ENCODE data around the gene CCN5. TPM values are rescaled to one million over a fixed set of nuclear protein-coding genes. Genes with fewer than 3 reads are reported as not detected.

The CCN5 gene
- total and polyA plus RNA-seq, 2 experiments from 2014 or later = 0.20 TPM; not detected in 1

DNA sequence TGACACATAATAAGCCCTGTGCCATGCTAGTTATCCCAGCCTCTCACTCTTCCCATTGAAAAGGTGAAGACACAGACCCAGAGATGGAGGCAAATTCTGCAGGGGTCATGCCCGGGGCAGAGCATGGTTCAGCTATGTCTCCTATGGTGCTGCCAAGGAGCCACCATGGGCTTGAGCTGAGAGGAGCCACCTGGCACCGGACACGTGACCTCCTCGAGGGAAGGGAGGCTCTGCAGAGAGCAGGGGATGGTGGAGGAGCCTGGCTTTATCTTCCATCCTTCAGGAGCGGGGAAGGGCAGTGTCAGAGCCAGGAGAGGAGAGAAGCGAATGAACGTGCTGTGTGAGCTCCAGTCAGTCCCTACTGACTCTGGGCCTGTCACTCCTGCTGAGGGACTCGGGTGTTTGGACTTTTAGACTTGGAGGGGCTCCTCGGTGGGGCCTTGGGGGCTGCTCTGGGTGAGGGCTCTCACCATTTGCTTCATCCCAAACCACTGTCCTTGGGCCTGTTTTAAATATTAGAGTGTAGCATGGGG is 11.1 kb upstream of the CCN5 start:
- no peak overlapping the region for H3K27ac ChIP-seq
- no peaks in the 10 kb centered on the region for H3K27me3 ChIP-seq
- peaks cover 9% of the 10 kb centered on the region for H3K4me1 ChIP-seq (ENCODE audit: low read depth)
- H3K9me3 ChIP-seq (ENCODE audit: low read depth) = no peaks in the 10 kb centered on the region
- no peaks in the 10 kb centered on the region for H3K36me3 ChIP-seq
- TF ChIP-seq, protein P1, sequence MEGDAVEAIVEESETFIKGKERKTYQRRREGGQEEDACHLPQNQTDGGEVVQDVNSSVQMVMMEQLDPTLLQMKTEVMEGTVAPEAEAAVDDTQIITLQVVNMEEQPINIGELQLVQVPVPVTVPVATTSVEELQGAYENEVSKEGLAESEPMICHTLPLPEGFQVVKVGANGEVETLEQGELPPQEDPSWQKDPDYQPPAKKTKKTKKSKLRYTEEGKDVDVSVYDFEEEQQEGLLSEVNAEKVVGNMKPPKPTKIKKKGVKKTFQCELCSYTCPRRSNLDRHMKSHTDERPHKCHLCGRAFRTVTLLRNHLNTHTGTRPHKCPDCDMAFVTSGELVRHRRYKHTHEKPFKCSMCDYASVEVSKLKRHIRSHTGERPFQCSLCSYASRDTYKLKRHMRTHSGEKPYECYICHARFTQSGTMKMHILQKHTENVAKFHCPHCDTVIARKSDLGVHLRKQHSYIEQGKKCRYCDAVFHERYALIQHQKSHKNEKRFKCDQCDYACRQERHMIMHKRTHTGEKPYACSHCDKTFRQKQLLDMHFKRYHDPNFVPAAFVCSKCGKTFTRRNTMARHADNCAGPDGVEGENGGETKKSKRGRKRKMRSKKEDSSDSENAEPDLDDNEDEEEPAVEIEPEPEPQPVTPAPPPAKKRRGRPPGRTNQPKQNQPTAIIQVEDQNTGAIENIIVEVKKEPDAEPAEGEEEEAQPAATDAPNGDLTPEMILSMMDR (IDR thresholded peaks at IDR 0.05; ENCODE audit: low read depth, low read length) = no peak
- no peak for DNase-seq (ENCODE audit: low read depth in 1 of 2, low spot score in 1 of 2)
- no peak overlapping the region for H3K4me3 ChIP-seq

DNA sequence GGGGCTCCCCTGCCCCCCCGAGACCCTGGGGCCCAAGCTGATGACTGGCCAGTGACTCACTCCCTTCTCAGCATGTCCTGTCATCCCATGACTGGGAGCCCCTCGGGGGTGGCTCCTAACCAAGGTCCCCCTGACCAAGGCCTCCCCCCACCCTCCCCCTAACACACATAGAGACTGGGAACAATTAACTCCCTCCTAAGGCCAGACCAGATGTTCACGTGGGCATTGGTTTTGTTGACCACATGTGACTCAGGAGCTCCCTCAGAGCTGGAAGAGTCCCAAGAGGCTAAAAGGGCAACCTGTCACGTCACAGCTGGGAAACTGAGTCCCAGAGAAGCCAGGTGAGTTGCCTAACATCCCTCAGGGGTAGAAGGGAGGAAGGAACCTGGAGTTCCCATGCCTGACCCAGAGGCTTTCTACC is 10.6 kb upstream of the CCN5 start:
- TF ChIP-seq, protein P1 (IDR thresholded peaks at IDR 0.05; ENCODE audit: low read depth, low read length) = no peak
- DNase-seq (ENCODE audit: low read depth in 1 of 2, low spot score in 1 of 2) = peak in 1 of 2 donors; percentile 58
- no peak overlapping the region for H3K4me3 ChIP-seq
- H3K27me3 ChIP-seq = no peaks in the 10 kb centered on the region
- H3K27ac ChIP-seq = no peak overlapping the region
- H3K9me3 ChIP-seq (ENCODE audit: low read depth) = no peaks in the 10 kb centered on the region
- H3K36me3 ChIP-seq = no peaks in the 10 kb centered on the region
- H3K4me1 ChIP-seq (ENCODE audit: low read depth) = peaks cover 9% of the 10 kb centered on the region

DNA sequence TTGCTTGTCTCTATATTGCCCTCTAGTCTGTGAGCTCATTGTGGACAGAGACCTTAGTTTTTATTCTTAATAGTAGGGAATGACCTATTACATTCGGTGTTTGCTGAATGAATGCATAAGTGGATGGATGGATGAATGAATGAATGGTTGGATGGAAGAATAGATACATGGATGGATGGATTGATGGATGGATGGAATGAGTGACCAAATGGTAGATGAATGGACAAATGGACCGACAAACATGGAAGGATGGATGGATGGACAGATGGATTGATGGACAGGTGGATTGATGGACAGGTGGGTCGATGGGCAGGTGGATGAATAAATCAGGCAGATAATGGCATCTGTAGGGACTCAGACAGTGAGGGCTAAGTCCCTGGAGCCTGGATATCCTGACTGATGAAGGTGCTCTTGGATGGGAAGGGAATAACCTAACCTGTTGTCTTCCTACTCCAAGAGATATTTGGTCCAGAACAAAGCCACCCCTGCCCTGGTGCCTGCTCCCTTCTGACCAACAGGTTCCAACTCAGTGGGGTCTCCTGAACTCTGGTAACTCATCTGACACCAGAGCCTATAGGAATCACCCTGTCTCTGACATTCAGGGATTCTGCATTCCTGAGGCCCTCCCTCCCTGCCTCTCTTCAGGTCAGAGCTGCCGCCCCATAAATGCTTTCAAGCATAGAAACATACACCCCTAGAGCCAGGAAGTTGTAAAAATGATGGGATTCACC is 9.6 kb upstream of the CCN5 start:
- Histone ChIP-seq H3K4me3 (no peak overlapping the region), H3K36me3 (no peaks in the 10 kb centered on the region), H3K27ac (no peak overlapping the region), H3K9me3 (ENCODE audit: low read depth) (no peaks in the 10 kb centered on the region), H3K27me3 (no peaks in the 10 kb centered on the region), H3K4me1 (ENCODE audit: low read depth) (peaks cover 9% of the 10 kb centered on the region)
- TF ChIP-seq, protein P1 (IDR thresholded peaks at IDR 0.05; ENCODE audit: low read depth, low read length) = no peak
- DNase-seq (ENCODE audit: low read depth in 1 of 2, low spot score in 1 of 2) = no peak

DNA sequence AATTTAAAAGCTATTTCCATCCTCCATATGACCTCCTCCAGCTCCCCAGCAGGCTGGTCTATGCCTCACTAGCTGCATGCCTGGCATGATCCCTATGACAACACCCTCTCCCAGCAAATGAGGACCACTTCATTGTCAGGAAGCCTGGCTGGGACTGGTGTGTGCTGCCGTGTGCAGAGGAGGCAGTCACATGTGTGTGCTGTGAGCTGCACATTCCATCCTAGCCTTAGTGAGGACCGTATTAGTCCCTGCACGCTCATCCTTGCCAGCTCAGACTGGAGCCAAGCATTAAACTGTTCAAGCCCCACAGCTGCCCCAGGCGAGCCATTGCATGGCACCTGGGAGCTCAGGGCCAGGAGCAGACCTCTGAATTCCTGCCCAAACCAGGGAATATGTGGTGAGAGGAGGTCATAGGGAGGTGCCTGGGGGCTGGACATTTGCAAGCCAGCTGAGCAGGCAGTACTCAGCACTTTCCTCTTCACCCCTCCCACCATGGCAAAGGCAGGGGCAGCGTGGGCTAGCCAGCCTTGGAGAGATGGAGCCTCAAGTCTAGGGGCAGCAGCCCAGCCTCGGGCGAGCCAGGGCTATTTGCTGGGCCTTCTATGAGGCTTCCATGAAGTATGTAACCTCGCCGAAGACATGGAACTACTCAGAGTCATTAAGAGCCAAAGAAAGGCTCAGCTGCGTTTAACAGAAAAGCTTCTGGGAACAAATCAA is 8.7 kb upstream of the CCN5 start:
- Histone ChIP-seq H3K27me3 (no peaks in the 10 kb centered on the region), H3K36me3 (no peaks in the 10 kb centered on the region), H3K4me1 (ENCODE audit: low read depth) (peaks cover 4% of the 10 kb centered on the region), H3K9me3 (ENCODE audit: low read depth) (no peaks in the 10 kb centered on the region), H3K27ac (no peak overlapping the region), H3K4me3 (no peak overlapping the region)
- TF ChIP-seq, protein P1 (IDR thresholded peaks at IDR 0.05; ENCODE audit: low read depth, low read length) = no peak
- DNase-seq (ENCODE audit: low read depth in 1 of 2, low spot score in 1 of 2) = no peak

DNA sequence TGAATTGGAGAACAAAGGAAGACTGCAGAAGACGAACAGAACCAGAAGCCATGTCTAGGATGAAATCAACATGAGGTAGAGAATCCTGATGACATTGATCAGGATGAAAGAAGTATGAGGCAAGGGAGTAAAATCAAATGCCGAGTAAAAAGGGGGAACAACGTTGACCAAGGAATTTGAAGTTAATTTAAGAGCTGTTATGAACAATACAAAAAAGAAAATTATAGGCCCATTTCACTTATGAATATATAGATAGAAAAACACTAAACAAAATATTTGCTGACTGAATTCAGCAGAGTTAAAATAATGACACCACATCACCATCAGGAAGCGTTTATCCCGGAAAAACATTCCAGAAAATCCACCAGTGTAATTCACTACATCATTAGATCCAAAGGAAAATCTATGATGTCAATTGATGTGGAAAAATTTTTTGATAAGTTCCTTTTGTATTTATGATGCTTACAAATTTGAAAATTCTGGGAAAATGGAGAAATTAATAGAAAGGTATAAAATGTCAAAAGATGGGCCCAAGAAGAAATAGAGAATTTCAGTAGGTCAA is 8.1 kb upstream of the CCN5 start:
- no peaks in the 10 kb centered on the region for H3K27me3 ChIP-seq
- no peaks in the 10 kb centered on the region for H3K9me3 ChIP-seq (ENCODE audit: low read depth)
- DNase-seq (ENCODE audit: low read depth in 1 of 2, low spot score in 1 of 2) = no peak
- no peaks in the 10 kb centered on the region for H3K36me3 ChIP-seq
- TF ChIP-seq, protein P1 (IDR thresholded peaks at IDR 0.05; ENCODE audit: low read depth, low read length) = no peak
- no peak overlapping the region for H3K27ac ChIP-seq
- H3K4me3 ChIP-seq = no peak overlapping the region
- no peaks in the 10 kb centered on the region for H3K4me1 ChIP-seq (ENCODE audit: low read depth)
